Measurements from ENCODE around the gene SLC25A45.

SLC25A45 gene

GRCh38 chr11:65412271-65413076, 30.0 kb upstream of the SLC25A45 start:
- no peak for TF ChIP-seq CTCF (conservative IDR thresholded peaks at IDR 0.05; ENCODE audit: low read depth)
- peak overlapping the region; percentile 37 for H3K27ac ChIP-seq
- DNase-seq (ENCODE audit: low spot score): no peak
- ChIA-PET CTCF (no interaction called here), POLR2A (ENCODE audit: low non-redundant PET) (interaction anchor here (0.7 kb wide), 1 partner anchor 515 kb away, joined by 3 read pairs; no protein-coding TSS in a partner anchor)

GRCh38 chr11:65411681-65412070, 29.2 kb upstream of the SLC25A45 start:
- peak overlapping the region; percentile 37; the same call in 1 of the 2 replicates for H3K27ac ChIP-seq
- ChIA-PET POLR2A (ENCODE audit: low non-redundant PET) (no interaction called here), CTCF (no interaction called here)
- TF ChIP-seq CTCF (conservative IDR thresholded peaks at IDR 0.05; ENCODE audit: low read depth): no peak
- DNase-seq (ENCODE audit: low spot score): no peak

GRCh38 chr11:65410936-65411680, 28.7 kb upstream of the SLC25A45 start:
- POLR2A ChIA-PET (ENCODE audit: low non-redundant PET): no interaction called here
- 0 out of 2 replicates have a peak overlapping the region, but pooled peaks have one; percentile 37 for H3K27ac ChIP-seq
- no peak for DNase-seq (ENCODE audit: low spot score)
- TF ChIP-seq CTCF (conservative IDR thresholded peaks at IDR 0.05; ENCODE audit: low read depth): no peak
- CTCF ChIA-PET: interaction anchor here (0.6 kb wide), 1 partner anchor 199 kb away, joined by 4 read pairs; no protein-coding TSS in a partner anchor

- POLR2A ChIA-PET (ENCODE audit: low non-redundant PET): interaction anchor here (0.6 kb wide), 1 partner anchor 19 kb away, joined by 3 read pairs; no protein-coding TSS in a partner anchor
- peak overlapping the region; percentile 32; the same call in 1 of the 2 replicates for H3K27ac ChIP-seq
- CTCF ChIA-PET: interaction anchor here (0.8 to 3.1 kb wide), 2 partner anchors 11 to 46 kb away, joined by 3 to 19 read pairs; no protein-coding TSS in a partner anchor
- no peak for TF ChIP-seq CTCF (conservative IDR thresholded peaks at IDR 0.05; ENCODE audit: low read depth)
- DNase-seq (ENCODE audit: low spot score): no peak
Measured at GRCh38 chr11:65404638-65405339, 22.3 kb upstream of the SLC25A45 start.

DNA sequence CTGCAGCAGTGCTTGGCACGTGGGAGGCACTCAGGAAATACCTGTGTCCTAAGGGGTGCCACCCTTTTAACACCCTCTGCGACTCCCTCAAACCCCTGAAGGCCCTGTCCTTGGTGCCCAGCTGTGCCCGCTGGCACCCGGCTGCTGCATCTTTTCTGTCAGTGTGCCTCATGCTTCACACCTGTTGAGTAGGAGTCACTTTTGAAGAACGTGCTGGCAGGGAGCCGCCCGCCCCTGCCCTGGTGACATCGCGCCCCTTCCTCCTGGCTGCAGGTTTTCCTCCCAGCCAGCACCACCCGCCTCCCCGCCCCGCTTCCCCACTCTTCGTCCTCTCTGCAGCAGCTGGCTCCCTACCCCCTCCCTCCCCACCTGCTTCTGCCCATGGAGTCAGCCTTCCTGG, 21.8 kb upstream of the SLC25A45 start:
- DNase-seq (ENCODE audit: low spot score): no peak
- peak overlapping the region; percentile 32 for H3K27ac ChIP-seq
- POLR2A ChIA-PET (ENCODE audit: low non-redundant PET): interaction anchor here (0.6 kb wide), 1 partner anchor 20 kb away, joined by 3 read pairs; no protein-coding TSS in a partner anchor
- no peak for TF ChIP-seq CTCF (conservative IDR thresholded peaks at IDR 0.05; ENCODE audit: low read depth)
- CTCF ChIA-PET: interaction anchor here (0.8 to 3.1 kb wide), 2 partner anchors 12 to 45 kb away, joined by 3 to 19 read pairs; no protein-coding TSS in a partner anchor
